ENCODE data around the gene GPRC5B.

The GPRC5B gene

DNA sequence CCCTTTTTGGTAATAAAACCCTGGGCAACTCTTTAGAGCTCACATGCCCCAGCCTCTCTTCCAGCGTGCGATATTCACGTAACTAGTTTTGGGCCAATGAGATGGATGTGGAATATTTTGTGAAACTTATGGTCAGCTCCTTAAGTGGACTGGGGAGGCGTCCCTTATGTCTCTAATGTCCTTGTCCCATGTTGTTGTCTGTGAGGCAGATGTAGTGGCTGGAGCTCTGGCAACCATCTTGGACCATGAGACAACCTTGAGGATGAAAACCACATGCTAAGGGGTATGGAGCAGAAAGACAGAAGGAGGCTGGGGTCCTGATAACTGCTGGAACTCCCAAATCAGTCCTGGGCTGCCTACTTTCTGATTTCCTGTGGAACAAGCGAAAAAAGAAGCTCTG lies 31.4 kb upstream of the GPRC5B start:
- TF ChIP-seq, protein P1, sequence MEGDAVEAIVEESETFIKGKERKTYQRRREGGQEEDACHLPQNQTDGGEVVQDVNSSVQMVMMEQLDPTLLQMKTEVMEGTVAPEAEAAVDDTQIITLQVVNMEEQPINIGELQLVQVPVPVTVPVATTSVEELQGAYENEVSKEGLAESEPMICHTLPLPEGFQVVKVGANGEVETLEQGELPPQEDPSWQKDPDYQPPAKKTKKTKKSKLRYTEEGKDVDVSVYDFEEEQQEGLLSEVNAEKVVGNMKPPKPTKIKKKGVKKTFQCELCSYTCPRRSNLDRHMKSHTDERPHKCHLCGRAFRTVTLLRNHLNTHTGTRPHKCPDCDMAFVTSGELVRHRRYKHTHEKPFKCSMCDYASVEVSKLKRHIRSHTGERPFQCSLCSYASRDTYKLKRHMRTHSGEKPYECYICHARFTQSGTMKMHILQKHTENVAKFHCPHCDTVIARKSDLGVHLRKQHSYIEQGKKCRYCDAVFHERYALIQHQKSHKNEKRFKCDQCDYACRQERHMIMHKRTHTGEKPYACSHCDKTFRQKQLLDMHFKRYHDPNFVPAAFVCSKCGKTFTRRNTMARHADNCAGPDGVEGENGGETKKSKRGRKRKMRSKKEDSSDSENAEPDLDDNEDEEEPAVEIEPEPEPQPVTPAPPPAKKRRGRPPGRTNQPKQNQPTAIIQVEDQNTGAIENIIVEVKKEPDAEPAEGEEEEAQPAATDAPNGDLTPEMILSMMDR (IDR thresholded peaks at IDR 0.05; ENCODE audit: extremely low read depth, missing control alignments) = no peak
- no peak for DNase-seq (ENCODE audit: low spot score)

- TF ChIP-seq, protein P1 (IDR thresholded peaks at IDR 0.05; ENCODE audit: extremely low read depth, missing control alignments) = no peak
These were observed 30.2 kb upstream of the GPRC5B start for GRCh38 chr16:19914877-19915276.

DNA sequence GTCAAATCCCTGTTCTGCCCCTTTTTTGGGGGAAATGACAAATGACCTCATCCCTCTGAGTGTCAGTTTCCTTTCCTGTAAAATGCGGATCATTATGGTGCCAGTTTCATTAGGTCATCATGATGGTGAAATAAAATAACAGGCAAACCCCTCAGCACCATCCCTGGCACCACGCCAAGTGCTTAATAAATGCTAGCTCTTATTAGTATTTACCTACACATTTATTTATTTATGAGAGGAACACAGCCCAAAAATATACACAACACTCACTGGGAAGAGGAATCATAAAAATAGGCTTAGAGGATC lies 28.6 kb upstream of the GPRC5B start:
- TF ChIP-seq, protein P1 (IDR thresholded peaks at IDR 0.05; ENCODE audit: extremely low read depth, missing control alignments) = no peak

More at GRCh38 chr16:19914877-19915276, 30.2 kb upstream of the GPRC5B start:
- DNase-seq (ENCODE audit: low spot score) = no peak

DNA sequence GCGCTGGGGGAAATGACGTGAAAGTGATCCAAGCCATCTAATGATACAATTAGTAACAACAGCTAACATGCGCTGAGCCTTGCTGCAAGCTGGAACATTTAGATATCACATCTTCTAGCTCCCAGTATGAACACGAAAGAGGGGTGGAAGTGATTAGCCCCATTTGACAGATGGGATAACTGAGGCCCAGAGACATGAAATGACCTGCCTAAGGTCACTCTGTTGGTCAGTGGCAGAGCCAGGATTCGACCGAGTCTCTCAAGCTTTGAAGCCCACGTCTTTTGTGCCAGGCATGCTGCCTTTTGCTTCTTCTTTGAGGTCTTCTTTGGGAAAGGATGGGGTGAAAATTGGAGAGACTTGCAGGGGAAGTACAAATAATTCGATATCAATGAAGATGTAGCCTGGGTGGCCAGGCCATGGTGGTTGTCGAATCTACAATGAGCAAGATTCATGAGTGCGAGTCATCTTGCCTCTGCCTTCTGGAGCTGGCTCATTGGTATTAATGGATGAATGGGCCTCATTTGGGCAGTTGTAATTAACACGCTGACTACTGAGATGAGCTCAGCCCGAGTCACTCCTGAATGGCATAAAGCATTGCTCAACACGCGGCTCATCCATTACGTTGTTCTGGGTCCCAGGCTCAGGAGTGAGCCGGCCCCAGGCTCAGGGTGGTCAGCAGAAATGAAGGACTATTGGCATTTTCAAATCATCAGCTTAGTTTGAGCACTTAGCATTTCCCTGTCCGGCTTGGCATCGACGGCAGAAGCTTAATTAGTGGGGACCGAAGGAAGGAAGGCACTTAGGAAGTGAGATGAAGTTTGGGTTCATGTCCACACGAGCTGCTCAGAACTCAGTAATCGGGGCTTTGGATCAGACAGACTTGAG lies 28.0 kb upstream of the GPRC5B start:
- no peak for DNase-seq (ENCODE audit: low spot score)
- TF ChIP-seq, protein P1 (IDR thresholded peaks at IDR 0.05; ENCODE audit: extremely low read depth, missing control alignments) = no peak

More for the DNA sequence above, 28.6 kb upstream of the GPRC5B start:
- DNase-seq (ENCODE audit: low spot score) = no peak

DNA sequence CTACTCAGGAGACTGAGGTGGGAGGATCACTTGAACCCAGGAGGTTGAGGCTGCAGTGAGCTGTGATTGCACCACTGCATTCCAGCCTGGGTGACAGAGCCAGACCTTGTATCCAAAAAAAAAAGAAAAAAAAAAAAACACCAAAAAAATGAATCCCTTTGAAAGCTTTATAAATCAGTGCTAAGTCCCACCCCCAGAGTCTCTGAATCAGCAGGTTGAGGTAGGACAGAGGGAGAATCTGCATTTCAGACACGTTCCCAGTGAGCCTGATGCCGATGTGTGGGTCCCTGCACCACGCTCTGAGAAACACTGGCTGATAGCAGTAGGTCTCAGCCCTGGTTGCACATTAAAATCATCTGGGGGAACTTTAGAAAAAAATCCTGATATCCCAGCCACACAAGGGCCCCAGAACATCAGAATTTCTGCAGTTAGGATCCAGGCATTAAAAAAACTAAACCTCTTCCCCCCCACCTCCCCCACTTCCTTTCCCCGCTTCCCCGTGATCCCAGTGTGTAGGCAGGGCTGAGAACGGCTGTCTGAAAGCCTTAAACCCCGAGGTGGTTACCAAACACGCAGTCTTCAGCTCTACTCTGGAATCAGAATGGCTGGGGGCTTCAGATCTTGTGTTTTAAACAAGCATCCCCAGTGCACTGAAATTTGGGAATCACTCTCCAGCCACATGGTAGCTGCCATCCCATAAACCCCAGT lies 27.3 kb upstream of the GPRC5B start:
- TF ChIP-seq, protein P1 (IDR thresholded peaks at IDR 0.05; ENCODE audit: extremely low read depth, missing control alignments) = no peak
- no peak for DNase-seq (ENCODE audit: low spot score)

GRCh38 chr16:19911204-19911603 lies 26.6 kb upstream of the GPRC5B start:
- no peak for DNase-seq (ENCODE audit: low spot score)
- TF ChIP-seq, protein P1 (IDR thresholded peaks at IDR 0.05; ENCODE audit: extremely low read depth, missing control alignments) = no peak

GRCh38 chr16:19909750-19910322 lies 25.2 kb upstream of the GPRC5B start:
- TF ChIP-seq, protein P1 (IDR thresholded peaks at IDR 0.05; ENCODE audit: extremely low read depth, missing control alignments) = no peak
- no peak for DNase-seq (ENCODE audit: low spot score)

All from GM20000 (cell line).